ENCODE measurements around the gene TPRG1.

GRCh38 chr3:189143771-189144170, 28.0 kb upstream of the TPRG1 start:
- TF ChIP-seq, protein P1, sequence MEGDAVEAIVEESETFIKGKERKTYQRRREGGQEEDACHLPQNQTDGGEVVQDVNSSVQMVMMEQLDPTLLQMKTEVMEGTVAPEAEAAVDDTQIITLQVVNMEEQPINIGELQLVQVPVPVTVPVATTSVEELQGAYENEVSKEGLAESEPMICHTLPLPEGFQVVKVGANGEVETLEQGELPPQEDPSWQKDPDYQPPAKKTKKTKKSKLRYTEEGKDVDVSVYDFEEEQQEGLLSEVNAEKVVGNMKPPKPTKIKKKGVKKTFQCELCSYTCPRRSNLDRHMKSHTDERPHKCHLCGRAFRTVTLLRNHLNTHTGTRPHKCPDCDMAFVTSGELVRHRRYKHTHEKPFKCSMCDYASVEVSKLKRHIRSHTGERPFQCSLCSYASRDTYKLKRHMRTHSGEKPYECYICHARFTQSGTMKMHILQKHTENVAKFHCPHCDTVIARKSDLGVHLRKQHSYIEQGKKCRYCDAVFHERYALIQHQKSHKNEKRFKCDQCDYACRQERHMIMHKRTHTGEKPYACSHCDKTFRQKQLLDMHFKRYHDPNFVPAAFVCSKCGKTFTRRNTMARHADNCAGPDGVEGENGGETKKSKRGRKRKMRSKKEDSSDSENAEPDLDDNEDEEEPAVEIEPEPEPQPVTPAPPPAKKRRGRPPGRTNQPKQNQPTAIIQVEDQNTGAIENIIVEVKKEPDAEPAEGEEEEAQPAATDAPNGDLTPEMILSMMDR (IDR thresholded peaks at IDR 0.05): no peak
- no peak for TF ChIP-seq POLR2AphosphoS5 (IDR thresholded peaks at IDR 0.05)

All from prostate gland (tissue), 2 donors.